SK-N-SH (cell line): ENCODE measurements around the gene PCNT. TPM values are rescaled to one million over a fixed set of nuclear protein-coding genes. Genes with fewer than 3 reads are reported as not detected.

Experiments
- CTCF ChIA-PET: fragments of 300-600, 350-600 bp; formaldehyde crosslinking; extraction: SDS; loops from one replicate; lab custom pipeline; 2021; lab: Yijun Ruan, JAX
- POLR2A ChIA-PET: fragments of 350-600 bp; sonication (Branson Sonifier 250); formaldehyde crosslinking; extraction: SDS; loops from one replicate; lab custom pipeline; 2020; ENCODE audit warnings: antibody characterized with exemption, inconsistent platforms; lab: Yijun Ruan, JAX
- DNase-seq: peaks from one replicate; pipeline ENCODE4 v3.0.0; 2012
- H2AFZ ChIP-seq: fragments of 200-600 bp; sonication (generic); 2 replicates; pipeline ENCODE4 v1.8.1; 2016; ENCODE audit warnings: antibody characterized with exemption, mild to moderate bottlenecking, low read depth
- H3F3A ChIP-seq: fragments of 200-600 bp; sonication (generic); replicated peaks from 2 replicates; pipeline ENCODE3; 2016; ENCODE audit warnings: antibody characterized with exemption, mild to moderate bottlenecking; ENCODE audit not compliant: insufficient read depth
- H3K27ac ChIP-seq, 2 experiments: fragments of 200-500 bp in 1 of 2; fragments of 200-600 bp in 1 of 2; sonication (Bioruptor generic) in 1 of 2; sonication (generic), shearing (Covaris generic) in 1 of 2; 2 replicates each; pipeline versions ENCODE4 v1.5.1 to v1.6.1; 2014 to 2016; ENCODE audit warnings: low read depth in 2 of 2, inconsistent platforms in 1 of 2, low read length in 1 of 2, mild to moderate bottlenecking in 1 of 2, mixed read lengths in 1 of 2
- H3K27me3 ChIP-seq: fragments of 200-600 bp; sonication (generic), shearing (Covaris generic); 2 replicates; pipeline ENCODE4 v1.6.1; 2016; ENCODE audit warnings: mixed run types; ENCODE audit not compliant: insufficient read depth
- H3K36me3 ChIP-seq, 2 experiments: fragments of 200-500 bp in 1 of 2; fragments of 200-600 bp in 1 of 2; sonication (Bioruptor generic) in 1 of 2; sonication (generic) in 1 of 2; replicated peaks in 1 of 2; 2 replicates each; pipeline versions ENCODE3 to v1.5.1; 2014 to 2016; ENCODE audit warnings: low read length in 1 of 2, mild to moderate bottlenecking in 1 of 2; ENCODE audit not compliant: insufficient read depth in 2 of 2, control insufficient read depth in 1 of 2
- H3K4me1 ChIP-seq, 2 experiments: fragments of 200-500 bp in 1 of 2; fragments of 200-600 bp in 1 of 2; sonication (Bioruptor generic) in 1 of 2; sonication (generic), shearing (Covaris generic) in 1 of 2; 2 replicates each; pipeline versions ENCODE4 v1.5.1 to v1.6.1; 2014 to 2016; ENCODE audit warnings: low read depth in 1 of 2, low read length in 1 of 2, mixed run types in 1 of 2; ENCODE audit not compliant: insufficient read depth in 2 of 2, control insufficient read depth in 1 of 2
- H3K4me2 ChIP-seq: fragments of 200-600 bp; sonication (generic), shearing (Covaris generic); 2 replicates; pipeline ENCODE4 v1.6.1; 2017; ENCODE audit warnings: mixed run types
- H3K4me3 ChIP-seq, 2 experiments: fragments of 200-500 bp in 1 of 2; fragments of 200-600 bp in 1 of 2; sonication (Bioruptor generic) in 1 of 2; sonication (generic), shearing (Covaris generic) in 1 of 2; 2 replicates each; pipeline versions ENCODE4 v1.5.1 to v1.8.1; 2014 to 2016; ENCODE audit warnings: low read depth in 2 of 2, inconsistent platforms in 1 of 2, low read length in 1 of 2, mild to moderate bottlenecking in 1 of 2, mixed read lengths in 1 of 2, moderate library complexity in 1 of 2
- H3K79me2 ChIP-seq: fragments of 200-600 bp; sonication (generic); 2 replicates; pipeline ENCODE4 v1.8.1; 2017; ENCODE audit warnings: mild to moderate bottlenecking; ENCODE audit not compliant: insufficient read depth
- H3K9ac ChIP-seq: fragments of 200-600 bp; sonication (generic); 2 replicates; pipeline ENCODE4 v1.6.1; 2017; ENCODE audit warnings: mixed run types
- H3K9me2 ChIP-seq: fragments of 200-600 bp; sonication (generic); 2 replicates; pipeline ENCODE4 v1.6.1; 2017; ENCODE audit warnings: mixed run types
- H3K9me3 ChIP-seq: fragments of 200-600 bp; sonication (generic); 2 replicates; pipeline ENCODE4 v1.6.1; 2017; ENCODE audit warnings: mixed run types, mild to moderate bottlenecking, moderate library complexity
- H4K20me1 ChIP-seq: fragments of 200-600 bp; sonication (generic); 2 replicates; pipeline ENCODE4 v1.6.1; 2017; ENCODE audit warnings: mild to moderate bottlenecking, mixed run types; ENCODE audit not compliant: insufficient read depth
- CHD2 ChIP-seq: fragments of 150-350 bp; IDR thresholded peaks from 2 replicates; pipeline ENCODE4 v1.6.1; 2018; ENCODE audit warnings: low read length; ENCODE audit not compliant: partially characterized antibody
- ELF1 ChIP-seq: IDR thresholded peaks from 2 replicates; pipeline ENCODE4 v1.4.0; 2012
- EP300 ChIP-seq, 2 experiments: IDR thresholded peaks; 2 replicates each; pipeline versions ENCODE4 v1.4.0 to v1.6.1; 2012; ENCODE audit warnings: borderline replicate concordance in 1 of 2, low read depth in 1 of 2, low read length in 1 of 2
- FOXJ3 ChIP-seq: sonication (generic); formaldehyde crosslinking; IDR thresholded peaks from 2 replicates; pipeline ENCODE4 v1.5.1; 2020; ENCODE audit warnings: mild to moderate bottlenecking, missing genetic modification reagents
- IRF3 ChIP-seq: fragments of 150-350 bp; IDR thresholded peaks from 2 replicates; pipeline ENCODE4 v1.6.1; 2016; ENCODE audit warnings: mild to moderate bottlenecking, low read depth, low read length
- MAX ChIP-seq: IDR thresholded peaks from 2 replicates; pipeline ENCODE4 v1.4.0; 2012; ENCODE audit warnings: low read depth
- MEF2A ChIP-seq: IDR thresholded peaks from 2 replicates; pipeline ENCODE4 v1.4.0; 2012; ENCODE audit warnings: low read depth, borderline replicate concordance
- PBX3 ChIP-seq: IDR thresholded peaks from 2 replicates; pipeline ENCODE4; 2012
- RCOR1 ChIP-seq: fragments of 150-350 bp; IDR thresholded peaks from 2 replicates; pipeline ENCODE4 v1.6.1; 2017; ENCODE audit warnings: antibody characterized with exemption, low read length
- SMC3 ChIP-seq: IDR thresholded peaks from 2 replicates; pipeline ENCODE4 v1.6.1; 2012; ENCODE audit warnings: low read depth, low read length, improper control_type of control experiment
- TAF1 ChIP-seq: IDR thresholded peaks from 2 replicates; pipeline ENCODE4 v1.6.1; 2012; ENCODE audit warnings: low read depth, mild to moderate bottlenecking, low read length, moderate library complexity, borderline replicate concordance
- TCF12 ChIP-seq: IDR thresholded peaks from 2 replicates; pipeline ENCODE4 v1.4.0; 2012
- USF1 ChIP-seq: IDR thresholded peaks from 2 replicates; pipeline ENCODE4 v1.4.0; 2012; ENCODE audit warnings: low read depth, borderline replicate concordance
- ZBTB33 ChIP-seq: IDR thresholded peaks from 2 replicates; pipeline ENCODE4 v1.4.0; 2012; ENCODE audit warnings: low read depth, borderline replicate concordance
- whole genome bisulfite sequencing: methylation state at CpG from one replicate; pipeline ENCODE4 v1.1.6; 2017; ENCODE audit warnings: low lambda C conversion rate; 5-methylcytosine and 5-hydroxymethylcytosine counted together
- polyA plus RNA-seq, 3 experiments: library from polyadenylated mRNA; depleted of rRNA; stranded (reverse); fragments of >200 nt; gene quantifications; 2 replicates each; pipeline ENCODE4 v1.2.3, GENCODE V29; 2012

The PCNT gene
- polyA plus RNA-seq, 1 of the 3 experiments (the other 2 are of a cell fraction) = 15.7 TPM

DNA sequence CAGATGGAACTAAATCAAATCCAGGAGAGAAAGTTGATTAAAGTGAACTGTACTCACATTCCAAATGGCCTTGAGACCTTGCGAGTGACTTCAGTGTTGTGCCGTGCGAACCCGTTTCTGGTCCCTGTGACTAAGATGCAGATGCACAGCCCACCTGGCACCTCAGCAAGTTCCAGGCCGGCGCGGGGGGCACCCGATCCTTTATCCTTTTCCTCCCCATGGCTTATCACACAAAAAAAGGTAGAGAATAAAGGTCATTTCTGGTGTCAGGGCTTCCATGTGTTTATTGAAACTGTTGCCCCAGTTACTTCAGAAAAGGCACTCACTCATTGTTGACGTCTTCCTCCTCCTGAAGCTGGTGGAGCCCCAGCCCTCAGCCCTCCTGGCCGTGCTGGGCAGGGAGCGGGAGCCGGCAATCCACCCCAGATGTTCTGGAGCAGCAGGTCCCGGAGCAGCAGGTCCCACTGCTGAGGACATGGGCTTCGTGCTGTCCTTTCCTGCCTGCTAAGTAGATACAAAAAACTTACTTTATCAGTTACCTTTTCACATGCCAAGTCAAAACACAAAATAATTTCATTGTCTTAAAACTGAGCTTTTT is 53.0 kb downstream of the PCNT start:
- Histone ChIP-seq H2AFZ (no peak overlapping the region), H3F3A (no peaks in the 10 kb centered on the region), H3K4me1 (no peaks in the 10 kb centered on the region), H3K27me3 (no peaks in the 10 kb centered on the region), H3K9me2 (no peaks in the 10 kb centered on the region), H3K4me3 (no peak overlapping the region), H4K20me1 (peaks cover 1% of the 10 kb centered on the region), H3K4me2 (no peak overlapping the region), H3K27ac (no peak overlapping the region), H3K9me3 (no peaks in the 10 kb centered on the region), H3K36me3 (peaks cover 4 to 8% of the 10 kb centered on the region in 2 experiments), H3K9ac (no peak overlapping the region)
- WGBS = 96% methylated on average over 13 of the region's 14 CpGs
- ChIA-PET CTCF (no interaction called here), POLR2A (no interaction called here)
- no peak for DNase-seq
- TF ChIP-seq PBX3 = no peak
- TF ChIP-seq RCOR1 = no peak
- TF ChIP-seq CHD2 = no peak
- TF ChIP-seq IRF3 = no peak
- TF ChIP-seq MAX = no peak
- TF ChIP-seq SMC3 = no peak
- TF ChIP-seq ELF1 = no peak
- TF ChIP-seq TCF12 = no peak
- TF ChIP-seq ZBTB33 = no peak
- TF ChIP-seq USF1 = no peak
- no peak for TF ChIP-seq TAF1
- no peak for TF ChIP-seq MEF2A
- no peak for TF ChIP-seq EP300 (IDR thresholded peaks at IDR 0.05; ENCODE audit: borderline replicate concordance in 1 of 2, low read depth in 1 of 2, low read length in 1 of 2)
- TF ChIP-seq FOXJ3 = no peak
- TF ChIP-seq, all 33 proteins: peak for 0
- peaks cover 78% of the 10 kb centered on the region for H3K79me2 ChIP-seq
